ENCODE measurements around the gene DNASE1L2.

DNA sequence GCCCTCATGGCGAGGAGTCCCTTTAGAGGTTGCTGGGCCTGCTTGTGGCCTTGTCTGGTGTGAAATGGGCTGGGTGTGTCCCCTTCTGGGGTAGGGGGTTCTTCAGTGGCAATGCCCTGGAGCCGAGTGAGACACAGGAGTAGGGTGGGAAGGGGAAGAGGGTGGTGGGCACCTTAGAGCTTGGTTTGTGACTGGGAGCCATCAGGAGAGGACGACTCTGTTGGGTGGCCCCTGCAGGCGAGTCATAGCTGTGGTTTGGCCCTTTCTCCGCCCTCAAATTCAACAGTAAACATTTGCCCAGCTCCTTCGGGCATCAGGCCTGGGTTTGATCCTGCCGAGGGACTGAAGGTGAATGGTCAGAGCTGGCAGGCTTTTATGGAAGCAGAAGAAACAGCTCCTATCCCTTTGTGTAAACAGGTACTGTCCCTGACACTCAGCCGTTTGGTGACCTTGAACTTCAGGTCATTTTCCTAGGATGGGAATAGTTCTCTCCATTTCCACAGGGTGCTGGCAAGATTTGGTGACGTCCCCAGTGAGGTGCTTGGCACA lies 9.9 kb upstream of the DNASE1L2 start:
- TF ChIP-seq, protein P1, sequence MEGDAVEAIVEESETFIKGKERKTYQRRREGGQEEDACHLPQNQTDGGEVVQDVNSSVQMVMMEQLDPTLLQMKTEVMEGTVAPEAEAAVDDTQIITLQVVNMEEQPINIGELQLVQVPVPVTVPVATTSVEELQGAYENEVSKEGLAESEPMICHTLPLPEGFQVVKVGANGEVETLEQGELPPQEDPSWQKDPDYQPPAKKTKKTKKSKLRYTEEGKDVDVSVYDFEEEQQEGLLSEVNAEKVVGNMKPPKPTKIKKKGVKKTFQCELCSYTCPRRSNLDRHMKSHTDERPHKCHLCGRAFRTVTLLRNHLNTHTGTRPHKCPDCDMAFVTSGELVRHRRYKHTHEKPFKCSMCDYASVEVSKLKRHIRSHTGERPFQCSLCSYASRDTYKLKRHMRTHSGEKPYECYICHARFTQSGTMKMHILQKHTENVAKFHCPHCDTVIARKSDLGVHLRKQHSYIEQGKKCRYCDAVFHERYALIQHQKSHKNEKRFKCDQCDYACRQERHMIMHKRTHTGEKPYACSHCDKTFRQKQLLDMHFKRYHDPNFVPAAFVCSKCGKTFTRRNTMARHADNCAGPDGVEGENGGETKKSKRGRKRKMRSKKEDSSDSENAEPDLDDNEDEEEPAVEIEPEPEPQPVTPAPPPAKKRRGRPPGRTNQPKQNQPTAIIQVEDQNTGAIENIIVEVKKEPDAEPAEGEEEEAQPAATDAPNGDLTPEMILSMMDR (conservative IDR thresholded peaks at IDR 0.05; ENCODE audit: low read length): no peak
- TF ChIP-seq EZH2phosphoT487 (IDR thresholded peaks at IDR 0.05; ENCODE audit: borderline replicate concordance, low read depth, low read length): no peak

Data from OCI-LY7 (cell line).